GM12878 (cell line): ENCODE results near the gene CD96. TPM values are rescaled to one million over a fixed set of nuclear protein-coding genes. Genes with fewer than 3 reads are reported as not detected.

Experiments used
- ATAC-seq: fragments of 200-7000 bp; cut with Tn5 transposase; 3 replicates; pipeline ENCODE4 v1.9.1; 2020; ENCODE audit warnings: mild to moderate bottlenecking, moderate library complexity
- BruUV-seq: library from RNA; stranded (reverse); fragments of 400-500 nt; replicated peaks from 2 replicates; lab custom pipeline; 2021; lab: Mats Ljungman, UMichigan
- CTCF ChIA-PET: fragments of 300-600 bp; sonication (Branson Sonifier 250); formaldehyde crosslinking; extraction: SDS; loops from one replicate; lab custom pipeline; 2021; ENCODE audit warnings: inconsistent platforms; lab: Yijun Ruan, JAX
- POLR2A ChIA-PET: fragments of 350-600 bp; formaldehyde crosslinking; extraction: SDS; loops from one replicate; lab custom pipeline; 2021; ENCODE audit warnings: inconsistent platforms; lab: Charles Lee
- RAD21 ChIA-PET: fragments of 300-600 bp; sonication (Branson Sonifier 250); formaldehyde crosslinking; loops from one replicate; lab custom pipeline; 2023; ENCODE audit warnings: antibody characterized with exemption; ENCODE audit not compliant: unreplicated experiment; lab: Charles Lee
- SMC1A ChIA-PET: fragments of 300-600 bp; sonication (Branson Sonifier 250); formaldehyde crosslinking; loops from one replicate; lab custom pipeline; 2023; ENCODE audit not compliant: unreplicated experiment, uncharacterized antibody; lab: Charles Lee
- DNase-seq: peaks from one replicate; pipeline ENCODE4 v3.0.0-alpha.2; 2011; ENCODE audit warnings: low read depth, low spot score
- FAIRE-seq: peaks from 3 replicates; lab custom pipeline; 2011; peaks lifted over from hg19 to GRCh38; lab: Jason Lieb, UNC
- H2AFZ ChIP-seq: 2 replicates; pipeline ENCODE4 v1.6.0; 2011; ENCODE audit warnings: low read depth, low read length, control low read depth; ENCODE audit not compliant: control insufficient read depth
- H3K27ac ChIP-seq: 2 replicates; pipeline ENCODE4 v1.5.1; 2011; ENCODE audit warnings: control low read depth; ENCODE audit not compliant: control insufficient read depth, insufficient read depth
- H3K27me3 ChIP-seq, 2 experiments: replicated peaks in 1 of 2; 2 replicates each; pipeline versions ENCODE4 v1.6.0 to v1.6.1; 2011; ENCODE audit warnings: low read length in 1 of 2; ENCODE audit not compliant: control insufficient read depth in 2 of 2, insufficient read depth in 2 of 2
- H3K36me3 ChIP-seq, 2 experiments: 2 replicates each; pipeline ENCODE4 v1.5.1; 2011; ENCODE audit warnings: low read length in 1 of 2; ENCODE audit not compliant: control insufficient read depth in 2 of 2, insufficient read depth in 2 of 2
- H3K4me1 ChIP-seq: 2 replicates; pipeline ENCODE4 v1.6.1; 2011; ENCODE audit warnings: mild to moderate bottlenecking, low read length, moderate library complexity, mixed read lengths; ENCODE audit not compliant: control insufficient read depth, insufficient read depth
- H3K4me2 ChIP-seq: 2 replicates; pipeline ENCODE4 v1.6.0; 2011; ENCODE audit warnings: control low read depth; ENCODE audit not compliant: control insufficient read depth, insufficient read depth
- H3K4me3 ChIP-seq: fragments of 200-600 bp; sonication (generic); 2 replicates; pipeline ENCODE4 v1.5.1; 2016
- H3K79me2 ChIP-seq: 2 replicates; pipeline ENCODE4 v1.6.0; 2011; ENCODE audit warnings: low read length; ENCODE audit not compliant: control insufficient read depth, insufficient read depth
- H3K9ac ChIP-seq: 2 replicates; pipeline ENCODE4 v1.8.0; 2011; ENCODE audit warnings: low read length, control low read depth, mixed read lengths; ENCODE audit not compliant: control insufficient read depth, insufficient read depth
- H3K9me3 ChIP-seq: replicated peaks from 3 replicates; pipeline ENCODE4 v1.5.1; 2011; ENCODE audit warnings: mild to moderate bottlenecking, low read length; ENCODE audit not compliant: control insufficient read depth, insufficient read depth
- H4K20me1 ChIP-seq: 2 replicates; pipeline ENCODE4 v1.6.0; 2011; ENCODE audit not compliant: control insufficient read depth, insufficient read depth
- ATF7 ChIP-seq: fragments of 450-650 bp; IDR thresholded peaks from 2 replicates; pipeline ENCODE4 v1.6.1; 2016; ENCODE audit warnings: low read depth, mild to moderate bottlenecking
- CBX3 ChIP-seq: fragments of 200-600 bp; sonication (generic); IDR thresholded peaks from 2 replicates; pipeline ENCODE4 v1.6.1; 2016; ENCODE audit warnings: low read depth, borderline replicate concordance
- EP300 ChIP-seq, 2 experiments: fragments of 150-350 bp in 1 of 2; IDR thresholded peaks; 2 replicates each; pipeline ENCODE4 v1.6.1; 2011 to 2012; ENCODE audit warnings: low read depth in 2 of 2, low read length in 2 of 2, borderline replicate concordance in 1 of 2, improper control_type of control experiment in 1 of 2, inconsistent platforms in 1 of 2; ENCODE audit not compliant: control insufficient read depth in 1 of 2
- PML ChIP-seq: IDR thresholded peaks from 2 replicates; pipeline ENCODE4 v1.6.1; 2012; ENCODE audit warnings: low read length, inconsistent platforms
- WRNIP1 ChIP-seq: IDR thresholded peaks from 2 replicates; pipeline ENCODE4 v1.6.1; 2011; ENCODE audit warnings: low read depth, low read length, improper control_type of control experiment, borderline replicate concordance
- WGBS: methylation state at CpG from one replicate; pipeline ENCODE4 v1.1.6; 2016; ENCODE audit warnings: low lambda C conversion rate; ENCODE audit not compliant: insufficient replicate concordance, insufficient coverage; ENCODE audit errors: missing lambda C conversion rate; 5-methylcytosine and 5-hydroxymethylcytosine counted together
- in situ Hi-C: fragments of 300-500 bp; cut with MboI; formaldehyde crosslinking; loops from 9 replicates; pipeline ENCODE4 v1.14.3; 2018; ENCODE audit warnings: mixed read lengths
- intact Hi-C: fragments of 100-400 bp; cut with micrococcal nuclease; formaldehyde crosslinking; loops from one replicate; pipeline ENCODE4 v1.14.2; 2022; ENCODE audit not compliant: unreplicated experiment
- polyA plus RNA-seq, 11 experiments: library from polyadenylated mRNA; depleted of rRNA in 4 of 11; unstranded in 6 of 11; stranded (reverse) in 5 of 11; fragments of >200 nt; fragmentation: Nextera tagmentation in 4 of 11; fragmentation: Illumina TruSeq in 1 of 11; extraction: Ambion mirVana in 4 of 11; extraction: Trizol in 1 of 11; gene quantifications; 1 replicate in 1 of 11; 2 replicates in 10 of 11; pipeline versions ENCODE4 v1.2.1 to v1.2.3, GENCODE V29; 2011 to 2016; ENCODE audit warnings: inconsistent platforms in 2 of 11, missing spikeins in 2 of 11, low read depth in 1 of 11
- total RNA-seq, 4 experiments: library from RNA; depleted of rRNA in 3 of 4; stranded (reverse); fragments of >200 nt in 3 of 4; fragmentation: Illumina TruSeq in 1 of 4; extraction: Trizol in 1 of 4; gene quantifications; 2 replicates each; pipeline versions ENCODE4 v1.2.1 to v1.2.3, GENCODE V29; 2013 to 2021
- TF ChIP-seq, protein P1 (sequence below): fragments of 450-650 bp; IDR thresholded peaks from 2 replicates; pipeline ENCODE4 v1.6.1; 2014; ENCODE audit warnings: mild to moderate bottlenecking
- TF ChIP-seq, protein P2 (sequence below), 3 experiments: IDR thresholded peaks in 2 of 3; conservative IDR thresholded peaks in 1 of 3; 2 replicates each; pipeline ENCODE4 v1.5.1; 2011; ENCODE audit warnings: low read depth in 3 of 3, low read length in 3 of 3, mild to moderate bottlenecking in 3 of 3, control low read depth in 2 of 3, moderate library complexity in 2 of 3, inconsistent platforms in 1 of 3, mixed read lengths in 1 of 3; ENCODE audit not compliant: control insufficient read depth in 2 of 3, insufficient read depth in 1 of 3; ENCODE audit errors: extremely low read depth in 1 of 3
- TF ChIP-seq, protein P3 (sequence below): IDR thresholded peaks from 2 replicates; pipeline ENCODE4 v1.6.1; 2011; ENCODE audit warnings: low read depth, low read length, improper control_type of control experiment, borderline replicate concordance

Gene CD96
- total and polyA plus RNA-seq, 10 of the 15 experiments (the other 5 are each of a cell fraction or from before 2014, with no cell fraction given): 0.13 to 10.1 (median 0.47) TPM

DNA sequence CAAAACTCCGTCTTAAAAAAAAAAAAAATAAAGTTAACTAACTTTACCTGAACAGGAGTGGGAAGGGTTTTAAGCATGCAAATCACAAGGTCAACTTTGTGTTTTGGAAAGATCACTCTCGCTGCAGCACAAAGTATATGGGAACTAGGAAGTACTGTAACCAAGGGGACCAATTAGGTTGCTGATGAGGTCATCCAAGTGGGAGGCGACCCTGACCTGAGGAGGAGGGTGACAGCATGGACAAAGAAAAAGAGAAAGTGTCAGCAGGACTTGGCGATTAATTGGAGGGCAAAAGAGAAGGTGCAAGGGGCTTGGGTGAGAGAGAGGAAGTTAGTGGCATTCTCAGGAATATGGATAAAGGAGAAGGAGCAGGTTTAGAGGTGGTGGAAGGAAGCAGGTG is 142.6 kb downstream of the CD96 start:
- no peak for FAIRE-seq
- CTCF ChIA-PET: interaction anchor here (1.3 to 5.0 kb wide), 5 partner anchors 9 to 107 kb away, joined by 4 to 37 read pairs (median 7); no protein-coding TSS in a partner anchor
- in situ Hi-C loops: no loop called here
- WGBS: 57% methylated on average over 4 of the region's 4 CpGs
- Histone ChIP-seq H3K27me3 (no peaks in the 10 kb centered on the region), H3K4me1 (peaks cover 16% of the 10 kb centered on the region), H2AFZ (no peak overlapping the region), H3K9ac (no peak overlapping the region), H3K36me3 (no peaks in the 10 kb centered on the region), H3K79me2 (no peaks in the 10 kb centered on the region), H3K27ac (no peak overlapping the region), H3K9me3 (no peaks in the 10 kb centered on the region), H3K4me2 (no peak overlapping the region), H3K4me3 (no peak overlapping the region), H4K20me1 (no peaks in the 10 kb centered on the region)
- POLR2A ChIA-PET: interaction anchor here (1.0 kb wide), 1 partner anchor 20 kb away, joined by 3 read pairs; no protein-coding TSS in a partner anchor
- SMC1A ChIA-PET: interaction anchor here (0.9 to 2.2 kb wide), 7 partner anchors 8 to 178 kb away, joined by 3 to 8 read pairs (median 3); no protein-coding TSS in a partner anchor
- peak; percentile 23; the same call in 1 of the 3 replicates for ATAC-seq
- intact Hi-C loops: no loop called here
- no peak for DNase-seq
- RAD21 ChIA-PET: interaction anchor here (0.8 to 1.0 kb wide), 4 partner anchors 10 to 68 kb away, joined by 3 to 5 read pairs (median 4); no protein-coding TSS in a partner anchor
- no peak for TF ChIP-seq EP300 (IDR thresholded peaks at IDR 0.05; ENCODE audit: borderline replicate concordance in 1 of 2, control insufficient read depth in 1 of 2, low read depth in 2 of 2, low read length in 2 of 2)
- TF ChIP-seq ATF7: peak; percentile 55; the same call in 1 of the 2 replicates
- BruUV-seq: no TSS peak

- Histone ChIP-seq H3K9me3 (no peaks in the 10 kb centered on the region), H3K4me3 (no peak overlapping the region), H3K4me2 (no peak overlapping the region), H4K20me1 (no peaks in the 10 kb centered on the region), H2AFZ (no peak overlapping the region), H3K79me2 (no peaks in the 10 kb centered on the region), H3K9ac (no peak overlapping the region), H3K4me1 (peaks cover 9% of the 10 kb centered on the region), H3K27me3 (no peaks in the 10 kb centered on the region), H3K27ac (no peak overlapping the region), H3K36me3 (no peaks in the 10 kb centered on the region)
- intact Hi-C loops (no loop called here), in situ Hi-C loops (no loop called here)
- CTCF ChIA-PET: interaction anchor here (0.6 to 5.0 kb wide), 5 partner anchors 8 to 110 kb away, joined by 3 to 37 read pairs (median 3); no protein-coding TSS in a partner anchor
- FAIRE-seq (no peak), ATAC-seq (no peak), DNase-seq (no peak)
- no TSS peak for BruUV-seq
- RAD21 ChIA-PET: interaction anchor here (0.8 to 2.7 kb wide), 7 partner anchors 11 to 172 kb away, joined by 3 to 12 read pairs (median 3); no protein-coding TSS in a partner anchor
- POLR2A ChIA-PET: no interaction called here
- 57% methylated on average over 2 of the region's 2 CpGs for WGBS
- SMC1A ChIA-PET: interaction anchor here (0.6 to 2.9 kb wide), 8 partner anchors 17 to 280 kb away, joined by 3 to 13 read pairs (median 6); no protein-coding TSS in a partner anchor
- TF ChIP-seq, protein P1, sequence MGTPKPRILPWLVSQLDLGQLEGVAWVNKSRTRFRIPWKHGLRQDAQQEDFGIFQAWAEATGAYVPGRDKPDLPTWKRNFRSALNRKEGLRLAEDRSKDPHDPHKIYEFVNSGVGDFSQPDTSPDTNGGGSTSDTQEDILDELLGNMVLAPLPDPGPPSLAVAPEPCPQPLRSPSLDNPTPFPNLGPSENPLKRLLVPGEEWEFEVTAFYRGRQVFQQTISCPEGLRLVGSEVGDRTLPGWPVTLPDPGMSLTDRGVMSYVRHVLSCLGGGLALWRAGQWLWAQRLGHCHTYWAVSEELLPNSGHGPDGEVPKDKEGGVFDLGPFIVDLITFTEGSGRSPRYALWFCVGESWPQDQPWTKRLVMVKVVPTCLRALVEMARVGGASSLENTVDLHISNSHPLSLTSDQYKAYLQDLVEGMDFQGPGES: no peak
- TF ChIP-seq, protein P2, sequence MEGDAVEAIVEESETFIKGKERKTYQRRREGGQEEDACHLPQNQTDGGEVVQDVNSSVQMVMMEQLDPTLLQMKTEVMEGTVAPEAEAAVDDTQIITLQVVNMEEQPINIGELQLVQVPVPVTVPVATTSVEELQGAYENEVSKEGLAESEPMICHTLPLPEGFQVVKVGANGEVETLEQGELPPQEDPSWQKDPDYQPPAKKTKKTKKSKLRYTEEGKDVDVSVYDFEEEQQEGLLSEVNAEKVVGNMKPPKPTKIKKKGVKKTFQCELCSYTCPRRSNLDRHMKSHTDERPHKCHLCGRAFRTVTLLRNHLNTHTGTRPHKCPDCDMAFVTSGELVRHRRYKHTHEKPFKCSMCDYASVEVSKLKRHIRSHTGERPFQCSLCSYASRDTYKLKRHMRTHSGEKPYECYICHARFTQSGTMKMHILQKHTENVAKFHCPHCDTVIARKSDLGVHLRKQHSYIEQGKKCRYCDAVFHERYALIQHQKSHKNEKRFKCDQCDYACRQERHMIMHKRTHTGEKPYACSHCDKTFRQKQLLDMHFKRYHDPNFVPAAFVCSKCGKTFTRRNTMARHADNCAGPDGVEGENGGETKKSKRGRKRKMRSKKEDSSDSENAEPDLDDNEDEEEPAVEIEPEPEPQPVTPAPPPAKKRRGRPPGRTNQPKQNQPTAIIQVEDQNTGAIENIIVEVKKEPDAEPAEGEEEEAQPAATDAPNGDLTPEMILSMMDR (IDR thresholded peaks at IDR 0.05 in 2 of 3, conservative IDR thresholded peaks at IDR 0.05 in 1 of 3; ENCODE audit: control insufficient read depth in 2 of 3, extremely low read depth in 1 of 3, insufficient read depth in 1 of 3, low read depth in 3 of 3, low read length in 3 of 3): no peak
- TF ChIP-seq ATF7 (no peak), WRNIP1 (no peak), CBX3 (no peak), PML (no peak)
- TF ChIP-seq, protein P3, sequence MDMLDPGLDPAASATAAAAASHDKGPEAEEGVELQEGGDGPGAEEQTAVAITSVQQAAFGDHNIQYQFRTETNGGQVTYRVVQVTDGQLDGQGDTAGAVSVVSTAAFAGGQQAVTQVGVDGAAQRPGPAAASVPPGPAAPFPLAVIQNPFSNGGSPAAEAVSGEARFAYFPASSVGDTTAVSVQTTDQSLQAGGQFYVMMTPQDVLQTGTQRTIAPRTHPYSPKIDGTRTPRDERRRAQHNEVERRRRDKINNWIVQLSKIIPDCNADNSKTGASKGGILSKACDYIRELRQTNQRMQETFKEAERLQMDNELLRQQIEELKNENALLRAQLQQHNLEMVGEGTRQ: no peak
Observed at GRCh38 chr3:111688190-111688800, 146.3 kb downstream of the CD96 start.
